HG03066 (cell line): ENCODE results near the gene NOXO1.

ENCODE experiments used
- ATAC-seq: cut with Tn5 transposase; IDR thresholded peaks from one replicate; pipeline ENCODE4 v1.9.1; 2021; ENCODE audit warnings: low read depth; ENCODE audit not compliant: unreplicated experiment

The NOXO1 gene

GRCh38 chr16:1998852-1999801 lies 17.9 kb upstream of the NOXO1 start:
- no peak for ATAC-seq

- ATAC-seq: no peak
Observed at GRCh38 chr16:1998360-1998835, 17.1 kb upstream of the NOXO1 start.

DNA sequence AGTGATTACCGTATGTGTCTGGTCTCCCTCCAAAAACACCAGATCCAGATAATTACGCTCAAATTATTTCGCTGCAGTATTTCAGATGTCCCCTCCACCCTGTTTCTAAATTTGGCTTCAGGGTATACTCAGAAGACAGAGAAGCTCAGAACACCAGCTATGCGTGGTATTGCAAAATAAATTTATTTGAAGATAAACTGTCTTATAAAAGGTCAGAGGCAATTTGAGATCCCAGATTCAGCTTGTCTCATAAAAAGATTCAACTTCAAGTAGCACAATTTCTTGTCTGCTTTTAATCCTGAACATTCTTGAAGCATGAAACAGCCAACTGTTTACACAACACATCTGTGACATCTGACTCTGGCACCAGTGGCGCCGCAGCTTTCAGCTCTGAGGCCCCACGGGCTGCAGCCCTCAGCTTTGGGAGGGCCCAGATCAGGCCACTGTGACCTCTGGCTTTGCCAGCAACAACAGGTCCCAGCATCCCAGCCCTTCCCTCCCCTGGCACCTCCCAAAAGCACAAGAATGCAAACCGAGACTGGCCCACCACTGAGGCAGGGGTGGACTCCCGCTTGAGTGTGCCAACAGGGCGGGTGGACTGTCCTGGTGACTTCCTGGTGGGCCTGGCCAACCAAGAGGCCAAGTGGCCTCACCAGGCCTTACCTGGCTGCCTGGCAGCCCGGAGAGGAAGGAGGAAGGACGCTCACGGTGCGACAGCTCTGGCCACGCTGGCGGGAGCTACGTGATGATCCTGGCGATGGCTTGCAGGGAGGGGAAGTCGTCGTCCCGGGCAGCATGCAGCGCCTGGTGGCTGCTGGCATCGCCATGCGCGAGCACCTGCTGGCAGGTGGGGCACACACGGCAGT lies 16.5 kb upstream of the NOXO1 start:
- no peak for ATAC-seq

DNA sequence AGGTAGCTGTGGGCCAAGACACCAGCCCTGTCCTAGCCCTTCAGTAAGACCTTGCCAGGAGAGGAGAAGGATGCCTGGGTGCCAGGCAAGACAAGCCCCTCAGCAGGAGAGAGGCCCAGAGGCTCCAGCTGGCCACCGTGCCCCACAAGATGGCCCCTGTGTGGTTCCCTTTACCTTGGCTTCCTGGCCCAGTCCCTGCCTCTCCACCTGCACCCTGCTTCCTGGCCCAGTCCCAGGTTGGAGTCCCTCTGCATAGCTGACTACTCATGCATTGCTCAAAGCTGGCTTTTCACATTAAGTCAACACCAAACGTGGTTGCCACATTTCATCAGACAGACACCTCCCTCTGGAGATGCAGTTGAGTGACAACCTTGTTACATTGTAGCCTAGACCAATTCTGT lies 12.5 kb upstream of the NOXO1 start:
- ATAC-seq: no peak

GRCh38 chr16:1992704-1993317 lies 11.5 kb upstream of the NOXO1 start:
- ATAC-seq: no peak

DNA sequence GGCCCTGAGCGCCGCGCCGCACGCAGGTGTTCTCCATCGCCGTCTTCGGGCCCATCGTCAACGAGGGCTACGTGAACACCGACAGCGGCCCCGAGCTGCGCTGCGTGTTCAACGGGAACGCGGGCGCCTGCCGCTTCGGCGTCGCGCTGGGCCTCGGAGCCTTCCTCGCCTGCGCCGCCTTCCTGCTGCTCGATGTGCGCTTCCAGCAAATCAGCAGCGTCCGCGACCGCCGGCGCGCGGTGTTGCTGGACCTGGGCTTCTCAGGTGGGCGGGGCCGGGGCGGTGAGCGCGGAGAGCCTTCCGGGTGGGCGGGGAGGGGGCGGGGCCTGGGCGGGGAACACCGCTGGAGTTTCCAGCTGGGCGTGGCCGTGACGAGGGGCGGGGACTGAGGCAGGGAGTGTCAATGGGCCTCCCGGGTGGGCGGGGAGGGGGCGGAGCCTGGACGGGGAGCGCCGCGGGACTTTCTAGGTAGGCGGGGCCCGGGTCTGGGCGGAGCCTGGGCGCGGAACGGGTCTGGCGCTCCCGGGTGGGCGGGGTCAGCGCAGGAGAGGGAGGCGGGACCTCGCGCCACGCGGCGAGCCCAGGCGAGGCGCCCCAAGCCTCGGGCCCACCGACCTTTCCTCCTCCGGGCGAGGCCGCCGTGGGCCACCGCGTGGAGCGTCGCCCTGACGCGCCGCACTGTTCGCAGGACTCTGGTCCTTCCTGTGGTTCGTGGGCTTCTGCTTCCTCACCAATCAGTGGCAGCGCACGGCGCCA lies 10.9 kb upstream of the NOXO1 start:
- peak; percentile 38 for ATAC-seq

DNA sequence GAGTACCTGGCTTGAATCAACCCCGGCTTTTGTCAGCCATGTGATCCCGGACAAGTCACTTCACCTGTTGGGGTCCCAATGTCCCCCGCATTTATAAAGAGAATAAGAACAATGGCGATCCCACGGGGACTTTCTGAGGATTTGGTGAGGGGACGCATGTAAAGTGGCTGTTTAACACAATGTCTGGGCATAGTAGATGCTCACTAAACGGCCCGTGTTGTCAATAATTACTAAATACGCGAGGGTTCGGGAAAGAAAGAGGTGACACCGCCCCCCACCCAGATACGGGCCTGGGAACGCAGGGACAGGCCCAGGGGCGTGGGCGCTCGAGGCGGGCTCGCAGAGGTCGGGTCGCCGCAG lies 10.3 kb upstream of the NOXO1 start:
- no peak for ATAC-seq

DNA sequence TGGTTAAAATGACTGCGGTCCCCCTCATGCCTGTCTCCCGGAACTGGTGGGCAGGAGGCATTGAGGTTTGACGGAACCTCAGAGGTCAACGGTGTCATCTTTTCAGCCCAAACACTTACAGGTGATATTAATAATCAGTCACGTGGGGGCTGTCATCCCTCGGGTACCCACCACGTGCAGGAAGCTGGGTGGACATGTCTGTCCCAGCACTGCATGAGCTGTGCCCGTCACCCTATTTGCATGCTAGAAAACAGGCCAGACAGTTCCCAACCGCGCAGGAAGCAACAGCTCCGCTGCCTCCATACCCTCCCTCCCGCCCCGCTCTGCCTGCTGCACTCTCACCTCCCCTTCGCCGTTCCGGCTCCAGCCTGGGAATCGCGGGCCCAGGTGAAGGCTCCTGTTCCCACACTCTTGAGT lies 9.9 kb upstream of the NOXO1 start:
- ATAC-seq: no peak

DNA sequence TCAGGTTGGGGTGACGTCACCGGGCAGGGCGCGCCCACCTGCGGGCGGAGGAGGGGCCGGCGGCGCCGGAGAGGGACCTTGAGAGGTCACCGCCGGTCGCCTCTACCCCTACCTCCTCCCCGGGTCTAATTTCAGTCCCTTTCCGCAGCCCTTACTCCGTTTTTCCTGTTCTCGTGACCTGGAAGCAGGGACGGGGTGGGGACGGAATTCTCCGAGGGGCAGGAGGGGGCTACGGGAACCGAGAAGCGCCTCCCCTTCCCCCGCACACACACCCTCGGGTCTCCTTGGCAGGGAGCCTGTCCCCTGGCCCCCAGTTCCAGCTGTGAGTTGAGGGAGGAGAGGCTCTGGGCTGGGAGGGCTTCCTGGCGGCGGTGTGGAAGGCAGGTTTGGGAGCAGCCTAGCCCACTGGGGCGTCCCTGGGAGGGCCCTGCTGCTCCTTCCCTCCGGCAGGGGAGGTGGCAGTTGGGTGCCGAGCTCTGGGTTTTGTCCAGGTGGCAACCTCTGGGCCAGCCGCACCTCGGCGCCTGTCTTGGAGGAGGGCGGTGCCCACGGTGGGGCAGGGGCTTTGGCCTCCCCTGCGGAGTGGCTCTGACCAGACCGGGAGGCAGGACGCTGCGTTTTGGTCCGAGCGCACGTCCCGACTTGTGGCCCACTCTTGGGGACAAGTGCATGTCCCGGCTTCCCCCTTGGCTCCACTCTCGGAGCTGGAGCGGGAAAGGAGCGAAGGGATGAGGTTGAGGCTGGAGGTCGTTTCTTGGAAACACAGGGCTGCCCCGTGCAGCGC lies 9.3 kb upstream of the NOXO1 start:
- no peak for ATAC-seq

DNA sequence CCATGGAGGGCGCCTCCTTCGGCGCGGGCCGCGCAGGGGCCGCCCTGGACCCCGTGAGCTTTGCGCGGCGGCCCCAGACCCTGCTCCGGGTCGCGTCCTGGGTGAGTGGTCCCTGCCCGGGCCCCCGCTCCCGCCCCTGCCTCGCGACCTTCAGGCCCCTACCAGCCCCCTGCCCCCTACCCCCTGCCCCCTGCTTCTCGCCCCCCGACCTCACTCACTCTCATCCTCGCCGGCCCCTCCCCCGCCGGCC lies 8.8 kb upstream of the NOXO1 start:
- ATAC-seq: no peak

DNA sequence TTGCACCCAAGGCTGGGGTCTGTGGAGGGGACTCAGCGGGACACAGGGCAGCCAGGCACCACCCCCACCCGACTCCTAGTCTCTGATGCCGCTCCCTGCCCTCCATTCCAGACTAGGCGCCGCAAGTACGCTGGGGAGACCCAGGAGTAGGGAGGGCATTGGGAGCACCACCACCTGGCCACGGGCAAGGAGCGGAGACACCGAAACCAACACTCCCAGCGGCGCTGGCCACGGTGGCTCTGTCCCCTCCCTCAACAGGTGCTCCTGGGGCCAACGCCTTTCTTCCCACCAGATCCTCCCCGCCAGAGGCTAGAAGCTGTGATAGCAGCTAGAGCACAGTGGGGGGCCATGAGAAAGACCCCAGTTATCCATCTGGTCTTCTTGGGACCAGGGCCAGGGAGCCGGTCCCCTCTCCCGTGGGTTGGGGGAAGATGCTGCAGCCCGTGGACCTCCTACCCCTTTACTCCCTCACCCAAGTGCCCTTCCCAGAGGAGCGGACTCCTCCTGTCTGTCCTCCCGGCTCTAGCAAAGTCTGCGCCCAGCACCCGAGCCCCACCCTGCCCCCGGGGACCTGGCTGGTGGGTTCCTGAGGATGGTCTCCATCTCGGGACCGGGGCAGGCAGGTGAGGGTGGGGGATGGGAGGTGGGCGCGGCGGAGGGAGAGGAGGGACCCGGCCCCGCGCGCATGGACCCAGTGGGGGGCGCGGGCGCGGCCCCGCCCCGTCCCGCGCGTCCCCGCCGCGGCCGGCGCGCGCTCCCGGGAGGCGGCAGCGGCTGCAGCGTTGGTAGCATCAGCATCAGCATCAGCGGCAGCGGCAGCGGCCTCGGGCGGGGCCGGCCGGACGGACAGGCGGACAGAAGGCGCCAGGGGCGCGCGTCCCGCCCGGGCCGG lies 8.2 kb upstream of the NOXO1 start, which contains the start of gene SYNGR3:
TSS of gene SYNGR3 (plus strand) at position 762 of the 892 bp plus-strand sequence. CDS start 133 bp downstream, outside the sequence.
- ATAC-seq: no peak

DNA sequence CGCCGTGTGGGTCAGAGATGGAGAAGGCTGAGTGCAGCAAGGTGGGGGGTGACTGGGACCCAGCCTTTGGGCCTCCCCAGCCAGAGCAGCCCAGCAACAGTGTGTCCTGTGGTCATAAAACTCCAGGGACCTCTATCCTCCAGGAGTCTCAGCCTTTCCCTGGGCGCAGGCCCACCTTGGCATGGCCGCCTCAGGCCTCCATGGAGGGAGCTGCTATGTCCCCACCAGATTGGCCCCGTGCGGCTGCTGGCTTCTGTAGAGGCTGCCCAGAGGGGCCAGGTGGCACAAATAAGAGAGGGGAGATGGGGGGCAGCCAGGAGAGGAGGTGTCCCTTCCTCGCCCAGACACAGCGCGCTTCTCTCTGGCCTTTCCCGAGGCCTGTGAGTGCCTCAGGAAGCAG lies 5.9 kb upstream of the NOXO1 start:
- no peak for ATAC-seq

GRCh38 chr16:1985466-1986150 lies 4.3 kb upstream of the NOXO1 start:
- ATAC-seq: no peak

DNA sequence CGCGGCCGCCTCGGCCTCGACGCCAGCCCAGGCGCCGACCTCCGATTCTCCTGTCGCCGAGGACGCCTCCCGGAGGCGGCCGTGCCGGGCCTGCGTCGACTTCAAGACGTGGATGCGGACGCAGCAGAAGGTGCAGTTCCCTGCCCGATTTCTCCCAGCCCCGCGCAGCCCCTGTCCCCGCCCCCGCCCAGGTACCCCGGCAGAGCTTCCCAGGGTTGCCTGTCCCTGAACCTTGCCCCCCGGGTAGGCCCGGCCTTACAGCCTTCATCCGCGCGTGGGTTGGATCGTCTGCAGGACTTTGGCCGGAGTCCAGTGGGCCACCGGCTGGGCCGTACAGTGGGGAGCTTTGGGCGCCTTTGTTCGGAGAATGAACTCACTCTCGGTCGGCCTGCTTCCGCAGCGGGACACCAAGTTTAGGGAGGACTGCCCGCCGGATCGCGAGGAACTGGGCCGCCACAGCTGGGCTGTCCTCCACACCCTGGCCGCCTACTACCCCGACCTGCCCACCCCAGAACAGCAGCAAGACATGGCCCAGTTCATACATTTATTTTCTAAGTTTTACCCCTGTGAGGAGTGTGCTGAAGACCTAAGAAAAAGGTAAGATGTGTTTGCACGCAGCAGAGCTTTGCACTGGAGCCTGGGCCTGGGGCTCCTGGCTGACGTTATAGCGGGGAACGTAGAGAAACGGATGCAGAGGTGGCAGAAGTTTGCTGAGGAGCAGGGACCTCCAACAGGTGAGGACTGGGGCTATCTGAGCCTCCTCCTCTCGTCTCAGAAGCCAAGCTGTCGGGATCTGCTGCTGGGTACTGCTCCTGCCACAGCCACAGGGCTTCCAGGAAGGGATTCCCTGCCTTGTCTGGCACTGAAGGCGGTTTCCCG lies 3.3 kb upstream of the NOXO1 start:
- ATAC-seq: no peak

DNA sequence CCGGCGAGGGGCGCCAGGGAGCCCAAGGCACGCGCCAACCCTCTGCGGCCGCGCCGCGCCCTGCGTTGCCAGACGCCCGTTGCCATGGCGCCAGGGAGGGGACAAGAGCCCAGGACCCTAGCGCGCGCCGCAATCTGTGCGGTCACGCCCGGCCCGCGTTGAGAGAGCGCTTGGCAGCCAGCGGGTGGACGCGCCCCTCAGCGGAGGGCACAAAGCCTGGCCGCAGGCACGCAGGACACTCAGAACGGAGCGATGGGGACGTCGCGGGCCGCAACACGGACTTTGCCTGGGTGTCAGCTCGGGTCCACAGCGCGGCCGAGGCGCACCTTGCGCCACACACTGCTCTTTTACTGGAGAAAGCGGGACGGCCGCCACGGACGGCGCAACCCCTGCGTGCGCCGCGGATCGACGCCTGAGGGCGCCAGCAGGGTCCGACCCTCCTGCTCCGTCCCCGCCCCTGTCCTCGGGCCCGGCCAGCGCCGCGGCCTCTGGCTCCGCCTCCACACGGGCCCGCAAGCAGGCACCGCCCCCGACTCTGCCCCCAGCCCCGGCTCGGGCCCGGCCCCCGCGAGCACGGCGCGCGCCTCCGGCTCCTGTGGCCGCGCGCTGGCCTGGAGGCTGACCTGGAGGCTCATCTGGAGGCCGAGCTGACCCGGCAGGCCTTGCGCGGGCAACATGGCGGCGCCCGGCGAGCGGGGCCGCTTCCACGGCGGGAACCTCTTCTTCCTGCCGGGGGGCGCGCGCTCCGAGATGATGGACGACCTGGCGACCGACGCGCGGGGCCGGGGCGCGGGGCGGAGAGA lies 2.5 kb upstream of the NOXO1 start, which contains the start of gene GFER:
TSS of gene GFER (plus strand) at position 650 of the 803 bp plus-strand sequence. CDS start at position 676, 26 bp downstream.
- ATAC-seq: peak; percentile 75

DNA sequence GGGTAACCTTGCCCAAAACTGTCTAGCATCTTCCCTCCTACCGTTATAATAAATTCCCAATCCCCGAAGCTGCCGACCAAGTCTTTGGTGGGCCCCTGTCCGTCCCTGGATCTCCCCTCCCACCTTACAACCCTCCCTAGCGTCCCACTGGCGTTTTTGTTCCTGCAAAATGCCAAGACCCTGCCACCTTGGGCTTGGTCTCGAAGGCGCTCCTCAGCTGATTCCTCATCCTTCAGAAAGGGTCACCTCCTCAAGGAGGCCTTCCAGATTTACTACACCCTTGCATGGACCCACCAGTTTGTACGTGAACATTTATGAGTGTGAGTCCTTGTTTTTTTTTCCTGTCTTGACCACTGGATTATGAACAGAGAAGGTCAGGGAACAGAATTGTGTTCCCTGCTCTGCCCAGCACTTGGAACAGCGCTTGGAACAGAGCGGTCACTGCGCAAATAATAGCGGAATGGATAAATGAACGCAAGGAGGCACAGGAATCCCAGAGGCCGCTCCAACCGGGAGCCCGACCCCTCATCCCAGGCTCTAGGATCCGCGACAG lies 1.8 kb upstream of the NOXO1 start:
- ATAC-seq: no peak
